Measurements from ENCODE around the gene SMIM32.

DNA sequence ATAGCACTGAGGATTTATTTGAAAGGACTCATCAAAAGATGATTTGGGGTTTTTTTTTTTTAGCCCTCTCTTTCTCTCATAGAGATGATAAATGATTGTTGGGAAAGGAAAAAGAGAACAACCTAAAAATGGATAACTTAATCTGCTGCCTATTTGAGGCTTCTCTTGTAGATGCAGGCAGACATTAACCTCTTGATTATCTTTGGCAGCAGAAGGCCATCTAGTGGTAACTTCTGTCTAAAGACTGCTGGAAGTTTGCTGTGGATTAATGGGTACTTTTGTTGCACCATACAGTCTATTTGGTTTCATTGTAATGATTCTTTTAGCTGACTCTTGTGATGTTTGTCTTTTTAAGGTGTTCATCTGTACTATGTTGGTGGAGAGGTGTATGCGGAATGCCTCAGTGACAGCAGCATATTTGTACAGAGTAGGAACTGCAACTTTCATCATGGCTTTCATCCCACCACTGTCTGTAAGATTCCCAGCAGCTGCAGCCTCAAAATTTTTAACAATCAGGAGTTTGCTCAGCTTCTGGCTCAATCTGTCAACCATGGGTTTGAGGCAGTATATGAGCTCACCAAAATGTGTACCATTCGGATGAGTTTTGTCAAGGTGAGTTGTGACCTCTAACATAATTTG, 18.8 kb downstream of the SMIM32 start:
- TF ChIP-seq, protein P1, sequence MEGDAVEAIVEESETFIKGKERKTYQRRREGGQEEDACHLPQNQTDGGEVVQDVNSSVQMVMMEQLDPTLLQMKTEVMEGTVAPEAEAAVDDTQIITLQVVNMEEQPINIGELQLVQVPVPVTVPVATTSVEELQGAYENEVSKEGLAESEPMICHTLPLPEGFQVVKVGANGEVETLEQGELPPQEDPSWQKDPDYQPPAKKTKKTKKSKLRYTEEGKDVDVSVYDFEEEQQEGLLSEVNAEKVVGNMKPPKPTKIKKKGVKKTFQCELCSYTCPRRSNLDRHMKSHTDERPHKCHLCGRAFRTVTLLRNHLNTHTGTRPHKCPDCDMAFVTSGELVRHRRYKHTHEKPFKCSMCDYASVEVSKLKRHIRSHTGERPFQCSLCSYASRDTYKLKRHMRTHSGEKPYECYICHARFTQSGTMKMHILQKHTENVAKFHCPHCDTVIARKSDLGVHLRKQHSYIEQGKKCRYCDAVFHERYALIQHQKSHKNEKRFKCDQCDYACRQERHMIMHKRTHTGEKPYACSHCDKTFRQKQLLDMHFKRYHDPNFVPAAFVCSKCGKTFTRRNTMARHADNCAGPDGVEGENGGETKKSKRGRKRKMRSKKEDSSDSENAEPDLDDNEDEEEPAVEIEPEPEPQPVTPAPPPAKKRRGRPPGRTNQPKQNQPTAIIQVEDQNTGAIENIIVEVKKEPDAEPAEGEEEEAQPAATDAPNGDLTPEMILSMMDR (conservative IDR thresholded peaks at IDR 0.05; ENCODE audit: low read depth, low read length), result peak; percentile 72
- no peak for TF ChIP-seq RFX5 (IDR thresholded peaks at IDR 0.05; ENCODE audit: low read depth, low read length)
- TF ChIP-seq, protein P2, sequence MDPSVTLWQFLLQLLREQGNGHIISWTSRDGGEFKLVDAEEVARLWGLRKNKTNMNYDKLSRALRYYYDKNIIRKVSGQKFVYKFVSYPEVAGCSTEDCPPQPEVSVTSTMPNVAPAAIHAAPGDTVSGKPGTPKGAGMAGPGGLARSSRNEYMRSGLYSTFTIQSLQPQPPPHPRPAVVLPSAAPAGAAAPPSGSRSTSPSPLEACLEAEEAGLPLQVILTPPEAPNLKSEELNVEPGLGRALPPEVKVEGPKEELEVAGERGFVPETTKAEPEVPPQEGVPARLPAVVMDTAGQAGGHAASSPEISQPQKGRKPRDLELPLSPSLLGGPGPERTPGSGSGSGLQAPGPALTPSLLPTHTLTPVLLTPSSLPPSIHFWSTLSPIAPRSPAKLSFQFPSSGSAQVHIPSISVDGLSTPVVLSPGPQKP (IDR thresholded peaks at IDR 0.05; ENCODE audit: borderline replicate concordance, low read depth, low read length), result no peak
- 0 out of 2 replicates have a peak, but pooled peaks have one; percentile 20 for TF ChIP-seq CEBPB (IDR thresholded peaks at IDR 0.05; ENCODE audit: low read depth, low read length)
- no peak for TF ChIP-seq POLR2A (IDR thresholded peaks at IDR 0.05; ENCODE audit: low read depth, low read length)

Measured in IMR-90 (cell line).